Fibroblast of skin of left biceps (primary cell): Measurements from ENCODE around the gene GC.
"Not testable (repeated sequence)": the region's sequence is repeated elsewhere in the genome, so short reads cannot be mapped to it uniquely, and the experiment has no call there.

Source experiments
- DNase-seq, 2 experiments: peaks; one replicate each; pipeline ENCODE4 v3.0.0-alpha.2; 2013; ENCODE audit warnings: low read depth in 2 of 2

The GC gene, protein sequence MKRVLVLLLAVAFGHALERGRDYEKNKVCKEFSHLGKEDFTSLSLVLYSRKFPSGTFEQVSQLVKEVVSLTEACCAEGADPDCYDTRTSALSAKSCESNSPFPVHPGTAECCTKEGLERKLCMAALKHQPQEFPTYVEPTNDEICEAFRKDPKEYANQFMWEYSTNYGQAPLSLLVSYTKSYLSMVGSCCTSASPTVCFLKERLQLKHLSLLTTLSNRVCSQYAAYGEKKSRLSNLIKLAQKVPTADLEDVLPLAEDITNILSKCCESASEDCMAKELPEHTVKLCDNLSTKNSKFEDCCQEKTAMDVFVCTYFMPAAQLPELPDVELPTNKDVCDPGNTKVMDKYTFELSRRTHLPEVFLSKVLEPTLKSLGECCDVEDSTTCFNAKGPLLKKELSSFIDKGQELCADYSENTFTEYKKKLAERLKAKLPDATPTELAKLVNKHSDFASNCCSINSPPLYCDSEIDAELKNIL

DNA sequence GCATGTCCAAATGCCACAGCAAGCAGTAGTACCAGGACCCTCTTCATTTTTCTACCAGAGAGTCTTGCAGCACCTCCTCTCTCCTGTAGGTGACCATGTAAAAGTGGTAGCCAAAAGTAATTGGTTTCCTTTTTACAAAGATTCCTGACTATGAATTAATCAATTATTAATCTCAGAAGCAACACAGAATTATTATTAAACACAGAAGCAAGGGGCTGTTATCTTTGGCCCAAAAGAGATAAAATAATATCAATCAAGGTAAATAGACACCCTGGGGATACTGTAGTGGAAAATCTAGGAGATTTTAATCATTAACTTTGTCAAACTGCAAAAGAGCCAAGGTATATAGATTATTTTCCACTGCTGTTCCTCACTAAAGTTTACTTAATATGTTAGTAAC is at the start of gene GC:
Gene GC (minus strand): TSS at position 108 of the 400 bp plus-strand sequence. CDS start 61 bp downstream, at position 47.
- DNase-seq = no peak

DNA sequence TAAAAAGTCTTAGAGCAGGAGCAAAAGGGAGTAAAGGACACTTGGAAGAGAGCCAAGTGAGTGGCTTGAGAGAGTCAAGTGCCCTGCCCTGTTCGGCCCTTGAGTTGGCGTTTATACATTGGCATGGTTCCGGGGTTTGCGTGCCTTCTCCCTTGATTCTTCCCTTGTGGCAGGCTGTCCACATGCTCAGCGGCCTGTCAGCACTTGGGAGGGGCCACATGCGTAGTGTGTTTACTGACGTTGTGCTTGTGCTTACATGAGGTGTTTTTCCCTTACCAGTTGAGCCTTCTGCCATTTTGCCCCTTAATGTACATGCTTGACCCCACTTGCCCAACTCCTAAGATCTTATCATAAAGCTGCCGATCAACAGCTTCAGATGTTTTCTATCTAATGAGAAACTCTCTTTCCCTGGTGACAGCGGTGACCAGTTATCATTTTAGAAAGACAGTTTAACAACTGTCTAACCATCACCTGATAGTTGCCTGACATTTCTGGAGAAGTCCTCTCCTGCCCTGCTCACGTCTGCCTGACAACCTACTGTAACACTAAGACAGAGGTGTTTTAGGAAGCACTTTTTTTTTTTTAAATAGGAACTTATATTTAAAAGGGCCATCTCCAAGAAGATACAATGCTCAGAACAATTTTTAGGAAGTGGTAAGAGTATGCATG is 49.5 kb upstream of the GC start:
- no peak for DNase-seq

DNA sequence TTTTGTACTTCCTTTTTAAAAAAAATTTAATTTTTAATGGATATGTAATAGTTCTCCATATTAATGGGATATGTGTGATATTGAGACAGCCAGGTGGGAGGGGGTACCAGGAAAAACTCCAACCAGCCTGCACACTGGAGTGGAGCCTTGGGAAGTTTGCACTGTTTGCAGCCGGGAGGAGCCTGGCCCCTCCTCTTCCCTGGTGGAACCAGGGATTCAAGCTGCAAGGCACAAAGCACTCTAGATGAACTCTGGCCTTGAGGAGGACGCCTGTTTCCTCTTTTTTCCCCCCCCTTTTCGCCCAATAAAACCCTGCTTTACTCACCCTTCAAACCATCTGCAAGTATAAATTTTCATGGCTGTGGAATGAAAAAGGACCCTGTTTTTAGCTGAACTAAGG is 48.2 kb upstream of the GC start:
- DNase-seq = no peak

DNA sequence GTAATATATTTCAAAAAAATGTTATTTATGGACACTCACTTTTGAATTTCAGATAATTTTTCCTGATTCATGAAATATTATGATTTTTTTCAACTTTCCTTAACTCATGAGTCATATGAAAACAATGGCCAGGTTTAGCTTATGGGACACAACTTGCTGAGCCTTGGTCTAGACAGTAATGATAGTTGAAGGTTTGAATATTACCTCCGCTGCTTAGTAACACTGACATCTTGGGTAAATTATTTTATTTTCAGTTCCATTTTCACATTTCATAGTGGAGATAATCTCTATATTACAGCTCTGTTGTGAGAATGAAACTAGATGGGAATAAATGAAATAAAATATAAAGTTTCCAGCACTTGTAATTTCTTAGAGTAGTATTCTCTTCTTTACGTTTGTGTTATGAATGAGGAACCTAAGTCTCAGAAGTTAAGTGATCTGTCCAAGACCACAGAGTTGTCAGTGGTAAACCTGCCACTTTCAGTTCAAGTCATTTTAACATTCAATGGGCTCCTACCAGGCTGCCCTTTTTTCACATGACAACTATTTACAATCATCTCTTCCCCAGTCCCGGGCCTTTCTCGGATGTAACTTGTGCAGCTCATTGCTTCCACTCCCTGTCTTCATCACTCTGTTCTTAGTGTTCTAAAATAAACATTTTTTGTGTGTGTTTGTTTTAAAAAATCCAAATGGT is 46.8 kb upstream of the GC start:
- DNase-seq = no peak

DNA sequence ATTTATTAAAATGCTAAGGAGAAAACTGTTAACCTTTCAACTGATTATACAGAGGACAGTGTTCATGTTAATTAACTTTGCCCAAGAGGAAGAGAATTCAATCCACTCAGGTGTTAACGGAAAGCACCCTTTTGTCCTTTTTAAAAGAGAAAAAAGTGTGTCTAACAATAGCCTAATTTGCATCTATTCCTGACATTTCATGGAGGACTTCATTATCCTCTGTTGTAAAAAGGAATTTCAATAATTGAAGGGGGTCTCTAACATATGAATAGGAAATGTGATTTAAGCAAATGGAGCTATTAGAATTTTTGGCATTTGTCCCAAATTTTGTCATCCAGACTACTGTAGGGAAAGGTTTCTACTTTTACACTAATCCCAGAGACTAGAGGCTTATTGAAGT is 44.6 kb upstream of the GC start:
- no peak for DNase-seq

DNA sequence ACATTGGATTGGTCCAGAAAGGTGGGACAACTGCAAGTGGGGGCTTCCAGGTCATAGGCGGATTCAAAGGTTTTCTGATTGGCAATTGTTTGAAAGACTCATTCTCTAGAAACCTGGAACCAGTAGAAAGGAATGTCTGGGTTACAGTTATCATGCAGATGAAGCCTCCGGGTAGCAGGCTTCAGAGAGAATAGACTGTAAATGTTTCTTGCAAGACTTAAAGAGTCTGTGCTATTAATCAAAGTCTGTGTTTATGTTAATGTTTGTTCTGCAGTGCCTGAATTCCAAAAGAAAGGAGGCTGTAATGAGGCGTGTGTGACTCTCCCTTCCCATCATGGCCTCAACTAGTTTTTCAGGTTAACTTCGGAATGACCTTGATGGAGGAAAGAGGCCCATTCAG is 43.9 kb upstream of the GC start:
- no peak for DNase-seq

DNA sequence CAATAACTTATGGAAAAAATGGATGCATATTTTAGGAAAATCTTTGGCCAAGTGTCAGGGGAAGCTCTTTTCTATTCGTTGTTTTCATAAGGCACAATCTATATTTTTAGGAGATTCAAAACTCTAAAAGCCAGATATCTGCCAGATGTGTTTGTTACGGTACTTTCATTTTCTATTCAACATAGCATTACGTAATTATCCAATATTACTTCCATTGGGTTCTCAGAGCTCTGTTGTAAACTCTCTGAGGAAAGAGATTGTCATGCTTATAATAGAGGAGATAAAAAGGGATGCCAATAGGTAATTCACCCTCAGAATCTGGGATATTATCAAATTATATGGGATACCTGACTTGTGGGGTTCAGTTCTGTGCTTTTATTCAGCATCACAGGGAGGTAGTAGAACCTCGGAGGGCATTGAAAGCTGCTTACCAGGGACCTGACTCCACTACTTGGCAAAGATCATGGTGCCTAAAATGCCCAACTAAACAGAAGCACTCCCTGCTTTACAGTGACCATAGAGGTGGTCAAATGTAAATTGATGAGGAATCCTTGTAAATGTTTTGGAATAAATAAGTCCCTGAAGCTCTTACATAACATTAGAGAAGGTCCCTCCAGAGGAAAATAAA is 32.9 kb upstream of the GC start:
- no peak for DNase-seq

DNA sequence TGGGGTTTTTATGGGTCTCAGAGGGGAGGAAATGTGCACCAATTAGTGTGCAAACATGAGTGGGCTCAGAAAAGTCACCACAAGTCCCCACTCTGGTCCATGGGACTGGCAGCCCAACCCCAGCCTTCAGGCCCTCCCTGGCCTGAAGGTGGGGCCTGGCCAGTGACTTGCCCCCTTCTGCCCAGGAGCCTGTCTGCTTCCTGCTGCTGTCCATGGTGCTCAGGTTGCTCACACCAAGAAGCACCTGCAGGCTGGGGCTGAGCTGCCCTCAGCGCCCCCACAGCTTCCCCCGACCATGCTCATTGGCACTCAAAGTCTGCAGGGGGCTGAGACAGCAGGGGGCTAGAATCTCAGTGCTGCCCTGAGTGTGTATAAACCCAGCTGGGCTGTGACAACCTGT is 30.6 kb upstream of the GC start:
- DNase-seq = no peak

DNA sequence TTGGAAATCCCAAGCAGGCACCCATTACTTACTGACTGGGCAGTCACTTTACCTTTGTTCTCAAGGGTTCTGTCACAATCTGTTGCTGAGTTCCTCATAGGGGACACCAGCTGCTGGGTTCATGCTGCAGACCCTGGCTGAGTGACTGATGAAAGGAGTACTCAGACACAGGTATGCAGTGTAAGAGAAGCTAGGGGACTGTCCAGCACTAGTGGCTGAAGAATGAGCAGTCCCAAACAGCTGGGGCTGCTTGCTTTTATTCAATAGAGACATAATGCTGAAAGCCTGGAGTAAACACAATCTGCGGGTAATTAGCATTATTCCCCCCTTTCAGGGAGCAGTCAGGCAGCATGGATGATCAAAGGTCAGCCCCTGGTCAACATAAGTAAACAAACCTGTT is 25.9 kb upstream of the GC start:
- not testable (repeated sequence) for DNase-seq

DNA sequence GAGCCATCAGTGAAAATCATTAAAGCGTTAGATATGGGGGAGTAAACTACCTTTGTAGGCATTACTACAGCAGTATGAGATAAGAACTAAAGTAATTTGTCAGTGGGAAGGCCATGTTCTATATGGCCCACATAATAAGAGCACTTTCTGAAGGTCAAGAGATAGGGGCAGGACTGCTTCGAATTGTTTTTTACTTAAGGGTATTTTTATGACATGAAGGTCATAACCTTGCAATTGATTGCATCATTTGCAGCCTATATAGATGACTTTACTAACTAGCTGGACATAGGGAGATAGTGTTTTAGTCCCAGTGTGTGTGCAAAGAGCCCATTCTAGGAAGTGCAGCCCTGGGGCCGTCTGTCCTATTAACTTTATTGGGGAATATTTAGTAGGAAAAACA is 23.6 kb upstream of the GC start:
- DNase-seq = no peak

DNA sequence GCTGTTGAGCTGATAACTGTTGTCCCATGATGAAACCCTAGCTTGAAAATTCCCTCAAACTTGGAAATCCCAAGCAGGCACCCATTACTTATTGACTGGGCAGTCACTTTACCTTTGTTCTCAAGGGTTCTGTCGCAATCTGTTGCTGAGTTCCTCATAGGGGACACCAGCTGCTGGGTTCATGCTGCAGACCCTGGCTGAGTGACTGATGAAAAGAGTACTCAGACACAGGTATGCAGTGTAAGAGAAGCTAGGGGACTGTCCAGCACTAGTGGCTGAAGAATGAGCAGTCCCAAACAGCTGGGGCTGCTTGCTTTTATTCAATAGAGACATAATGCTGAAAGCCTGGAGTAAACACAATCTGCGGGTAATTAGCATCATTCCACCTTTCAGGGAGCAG is 21.4 kb upstream of the GC start:
- DNase-seq = not testable (repeated sequence)

DNA sequence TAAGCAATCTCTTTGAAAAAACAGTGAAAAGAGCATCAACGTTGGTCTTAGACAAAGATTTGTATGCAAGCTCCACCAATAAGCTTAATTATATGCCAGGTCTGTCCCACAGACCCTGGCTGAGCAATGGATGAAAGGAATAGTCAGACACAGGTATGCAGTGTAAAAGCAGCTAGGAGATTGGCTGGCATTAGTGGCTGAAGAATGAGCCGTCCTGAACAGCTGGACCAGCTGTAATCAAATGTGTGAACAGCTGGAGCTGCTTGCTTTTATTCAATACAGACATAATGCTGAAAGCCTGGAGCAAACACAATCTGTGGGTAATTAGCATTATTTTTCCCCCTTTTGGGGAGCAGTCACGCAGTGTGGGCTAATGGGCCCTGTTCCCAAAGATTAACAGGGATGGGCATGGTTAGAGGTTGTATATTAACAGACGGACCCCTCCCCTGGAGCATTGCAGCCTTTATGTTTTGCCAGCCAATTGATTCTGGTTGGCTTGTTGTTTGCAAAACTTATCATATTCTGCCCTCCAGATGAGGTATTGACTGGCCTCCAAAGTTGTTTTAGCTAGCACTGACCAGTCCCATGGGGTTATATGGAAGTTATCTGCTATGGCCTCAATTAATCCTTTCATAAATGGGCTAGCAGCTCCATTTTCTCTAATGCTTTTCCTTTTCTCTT is 20.3 kb upstream of the GC start:
- DNase-seq = not testable (repeated sequence)

DNA sequence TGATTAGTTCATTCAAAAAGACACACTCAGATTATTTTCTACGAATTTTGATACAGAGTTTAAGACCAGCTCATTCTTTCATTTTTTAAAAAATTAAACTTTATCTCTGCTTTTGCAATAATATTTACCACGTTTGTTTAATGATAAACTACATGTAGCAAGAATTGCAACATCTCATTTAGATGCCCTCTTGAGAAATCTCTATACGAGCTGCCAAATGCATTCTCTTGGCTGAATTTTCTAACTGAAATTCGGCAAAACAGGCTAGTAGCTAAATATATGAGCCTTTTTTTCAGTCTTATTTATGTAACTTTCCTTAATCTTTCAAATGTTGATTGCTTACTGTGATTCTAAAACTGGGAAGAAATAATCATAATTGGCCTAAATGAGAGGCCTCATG is 2.1 kb upstream of the GC start:
- DNase-seq = no peak

DNA sequence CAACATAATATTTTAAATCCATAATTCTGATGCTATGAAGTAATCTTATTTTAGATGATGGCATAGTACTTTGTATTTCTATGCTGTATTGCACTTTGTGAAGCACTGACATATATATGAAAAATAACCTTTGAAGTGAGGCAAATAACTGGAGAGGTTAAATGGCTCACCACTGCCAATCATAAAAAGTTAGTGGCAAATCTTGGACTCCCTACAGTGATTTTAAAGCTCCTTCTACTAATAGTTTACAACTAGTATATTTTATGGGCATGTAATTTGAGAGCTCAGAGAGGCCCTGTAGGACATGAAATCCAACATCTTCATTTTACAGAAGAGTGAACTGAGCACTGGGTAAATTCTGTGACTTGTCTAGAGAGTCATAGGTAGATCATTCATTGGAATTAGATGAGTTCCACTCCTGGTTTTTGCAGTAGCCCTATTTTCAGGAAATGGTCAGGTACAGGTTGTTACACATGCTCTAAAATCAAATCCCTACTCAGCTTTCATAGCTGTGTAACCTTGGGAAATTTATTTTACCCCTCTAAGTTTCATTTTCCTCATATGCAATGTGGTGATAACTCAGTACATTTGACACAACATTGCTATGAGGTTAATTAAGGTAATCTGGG is 804 bp upstream of the GC start:
- no peak for DNase-seq

DNA sequence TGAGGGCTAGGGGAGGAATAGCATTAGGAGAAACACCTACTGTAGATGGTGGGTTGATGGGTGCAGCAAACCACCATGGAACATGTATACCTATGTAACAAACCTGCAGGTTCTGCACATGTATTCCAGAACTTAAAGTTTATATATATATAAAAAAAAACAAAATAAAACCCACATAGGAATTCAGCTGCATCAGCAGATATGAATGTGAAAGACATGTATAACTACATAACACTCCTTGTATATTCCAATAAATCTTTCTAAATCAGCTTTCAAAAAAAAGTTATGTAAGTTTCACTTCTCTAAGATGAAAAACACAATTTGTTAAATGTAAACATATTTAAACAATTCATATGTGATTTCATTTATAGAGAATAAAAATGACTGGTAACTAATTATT is 6.0 kb downstream of the GC start:
- no peak for DNase-seq

DNA sequence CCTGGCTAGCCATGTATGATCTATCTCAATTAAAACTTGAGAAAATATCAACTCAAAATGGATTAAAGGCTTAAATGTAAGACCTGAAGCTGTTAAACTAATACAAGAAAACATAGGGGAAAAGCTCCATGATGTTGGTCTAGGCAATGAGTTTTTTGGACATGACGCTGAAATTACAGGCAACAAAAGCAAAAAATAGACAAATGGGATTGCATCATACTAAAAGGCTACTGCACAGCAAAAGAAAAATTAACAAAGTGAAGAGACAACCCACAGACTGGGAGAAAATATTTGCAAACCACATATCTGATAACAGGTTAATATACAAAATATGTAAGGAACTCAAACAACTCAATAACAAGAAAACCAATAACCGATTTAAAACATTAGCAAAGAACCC is 8.4 kb downstream of the GC start:
- DNase-seq = no peak

DNA sequence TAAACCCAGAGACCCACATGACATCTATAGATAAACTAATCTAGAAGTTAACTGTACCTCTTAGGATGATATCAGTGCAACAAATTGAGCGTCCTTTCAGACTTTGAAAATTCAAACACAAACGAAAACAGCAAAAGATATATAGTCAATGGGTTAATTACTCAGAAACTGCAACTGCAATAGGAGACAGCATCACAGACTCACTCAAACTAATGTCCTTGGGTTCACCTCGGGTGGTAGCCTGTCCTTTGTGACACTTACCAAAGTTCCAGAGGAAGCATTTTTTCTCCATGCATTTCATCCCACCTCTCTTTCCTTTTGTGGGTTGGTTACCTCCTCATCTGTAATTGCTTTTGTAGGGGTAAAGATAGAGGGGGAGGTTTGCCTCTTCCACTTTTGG is 9.7 kb downstream of the GC start:
- DNase-seq = no peak

DNA sequence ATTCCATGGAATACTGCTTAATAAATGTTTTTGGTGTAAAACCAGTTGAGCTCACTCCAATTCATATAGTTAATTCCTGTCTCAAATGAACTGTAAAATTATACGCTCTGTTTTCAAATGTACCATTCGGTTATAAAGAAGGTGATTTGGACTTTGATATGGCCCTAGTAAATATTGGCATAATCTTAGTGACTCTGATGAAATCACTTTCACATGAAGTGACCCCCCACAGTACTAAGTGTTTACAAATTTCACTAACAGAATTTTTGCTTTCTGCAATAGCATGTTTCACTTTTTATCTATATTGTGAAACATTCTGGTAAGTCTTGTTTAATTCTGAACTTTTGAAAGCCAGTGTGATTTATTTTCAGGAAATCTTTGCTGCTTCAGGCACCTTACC is 10.9 kb downstream of the GC start:
- no peak for DNase-seq

DNA sequence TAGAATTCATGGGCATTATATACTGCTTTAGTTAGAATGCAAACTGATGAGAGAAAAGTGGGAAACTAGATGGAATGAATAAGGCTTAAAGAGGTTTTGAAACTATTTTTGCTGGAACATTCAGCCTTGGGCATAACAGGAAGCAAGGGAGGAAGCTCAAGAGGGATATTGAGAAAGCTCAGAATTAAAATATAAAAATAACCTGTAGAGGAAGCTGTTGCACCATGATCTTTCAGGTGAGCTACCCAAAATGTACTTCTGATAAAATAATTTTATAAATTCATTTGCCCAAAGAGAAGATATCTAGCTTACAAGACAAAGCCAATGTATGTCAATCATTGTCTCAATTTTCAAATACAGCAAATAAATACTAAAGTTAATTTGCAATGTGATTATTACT is 11.3 kb downstream of the GC start:
- DNase-seq = no peak

DNA sequence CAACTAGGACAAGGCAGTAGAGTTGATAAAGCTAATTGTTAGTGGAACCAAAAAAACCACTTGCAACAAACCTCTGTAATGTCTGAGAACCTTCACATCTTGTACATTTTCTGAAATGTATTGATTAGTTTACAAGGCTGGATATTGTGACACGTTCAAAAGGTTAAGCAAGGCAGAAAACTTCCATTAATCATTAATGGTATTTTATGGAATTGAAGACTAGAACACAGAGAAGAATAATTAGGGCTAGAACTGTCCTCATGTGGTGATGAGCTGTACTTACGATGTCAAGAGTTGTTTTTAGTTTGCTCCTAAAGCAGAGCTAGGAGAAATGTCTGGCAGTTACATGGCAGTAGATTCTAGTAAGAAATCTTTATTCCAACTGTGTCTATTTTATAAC is 12.3 kb downstream of the GC start:
- DNase-seq = no peak

DNA sequence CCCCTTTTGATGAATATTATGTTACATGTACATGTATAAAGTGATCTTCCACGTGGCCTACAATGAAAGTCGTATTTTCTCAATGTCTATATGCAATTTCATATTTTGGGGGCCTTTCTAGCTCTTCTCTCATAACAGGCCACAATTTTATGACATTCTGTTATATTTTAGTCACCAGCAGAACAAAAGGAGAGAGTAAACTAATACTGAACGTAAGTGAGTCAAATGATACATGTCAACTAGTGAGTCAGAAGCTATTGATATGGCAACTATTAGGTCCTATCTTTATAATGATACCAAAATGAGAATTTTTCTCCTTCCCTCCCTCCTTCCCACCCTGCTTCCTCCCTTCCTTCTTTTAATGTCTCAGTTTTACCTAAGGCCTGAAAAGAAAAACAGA is 14.4 kb downstream of the GC start:
- no peak for DNase-seq
